Islet of Langerhans (tissue), 1 donor: ENCODE data around the gene SERBP1.
"Not testable (repeated sequence)": the region's sequence is repeated elsewhere in the genome, so short reads cannot be mapped to it uniquely, and the experiment has no call there.

ENCODE experiments used
- FAIRE-seq: peaks from one replicate; lab custom pipeline; 2011; peaks lifted over from hg19 to GRCh38; lab: Jason Lieb, UNC

The SERBP1 gene

DNA sequence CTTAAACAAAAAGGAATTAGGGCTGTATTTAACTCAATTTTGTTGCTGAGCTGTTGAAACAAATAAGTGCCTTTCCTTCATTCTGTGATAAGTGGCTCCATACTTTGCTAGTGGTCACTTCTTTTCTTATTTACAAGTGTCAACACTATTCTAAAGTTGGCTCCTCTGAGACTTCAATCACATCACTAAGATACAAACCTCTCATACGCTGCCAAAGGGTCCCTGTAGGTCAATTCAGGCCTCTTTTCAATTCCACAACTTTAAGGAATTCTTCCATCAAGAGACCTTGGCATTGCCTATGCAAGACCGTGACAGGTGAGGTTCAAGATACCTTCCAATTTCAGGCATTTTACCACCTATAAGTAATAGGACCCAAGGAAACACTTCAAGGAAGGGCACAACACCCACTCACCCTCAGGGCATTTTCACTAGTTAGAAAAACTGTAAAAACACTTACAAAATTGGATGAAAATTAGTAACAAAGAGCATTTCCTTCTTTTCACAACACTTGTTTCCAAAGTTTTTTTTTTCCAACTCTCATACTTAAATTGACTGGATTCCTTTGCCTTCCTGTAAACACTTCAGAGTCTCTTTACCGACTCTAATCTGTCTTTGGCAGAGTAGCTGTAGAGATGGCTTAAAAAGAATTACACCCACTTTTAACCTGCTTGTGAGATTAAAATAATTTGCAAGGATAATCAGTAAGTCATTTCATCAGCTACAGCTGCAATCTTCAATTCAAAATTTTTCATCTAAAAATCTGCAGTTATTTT, 24.5 kb downstream of the SERBP1 start:
- FAIRE-seq, result no peak

DNA sequence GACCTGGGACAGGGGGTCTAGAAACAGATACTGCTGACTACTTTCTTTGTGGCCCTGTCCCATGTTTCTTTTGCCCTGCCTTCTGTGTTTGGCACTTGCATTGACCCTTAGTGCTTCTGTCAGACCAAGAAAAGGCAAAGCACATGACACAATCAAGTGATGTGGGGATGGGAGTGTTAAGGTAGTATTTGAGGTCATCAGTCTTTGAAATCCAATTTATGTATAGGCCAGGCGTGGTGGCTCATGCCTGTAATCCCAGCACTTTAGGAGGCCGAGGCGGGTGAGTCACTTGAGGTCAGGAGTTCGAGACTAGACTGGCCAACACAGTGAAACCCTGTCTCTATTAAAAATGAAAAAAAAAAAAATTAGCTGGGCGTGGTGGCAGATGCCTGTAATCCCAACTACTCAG, 26.0 kb downstream of the SERBP1 start:
- no peak for FAIRE-seq

DNA sequence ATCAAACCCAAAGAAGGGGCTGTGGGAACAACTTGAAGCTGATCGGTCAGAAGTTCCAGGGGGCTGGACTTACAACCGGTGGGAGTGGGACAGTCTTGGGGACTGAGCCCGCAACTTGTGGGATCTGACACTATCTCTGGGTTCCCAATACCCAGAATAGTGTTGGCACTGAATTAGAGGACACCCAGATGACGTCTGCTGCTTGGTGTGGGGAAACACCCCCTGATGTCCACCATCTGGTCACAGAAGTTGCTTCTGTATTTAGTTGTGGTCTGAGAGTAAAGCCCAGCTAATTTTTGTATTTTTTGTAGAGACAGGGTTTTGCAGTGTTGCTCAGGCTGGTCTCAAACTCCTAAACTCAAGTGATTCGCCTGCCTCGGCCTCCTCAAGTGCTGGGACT, 28.8 kb downstream of the SERBP1 start:
- FAIRE-seq, result no peak

DNA sequence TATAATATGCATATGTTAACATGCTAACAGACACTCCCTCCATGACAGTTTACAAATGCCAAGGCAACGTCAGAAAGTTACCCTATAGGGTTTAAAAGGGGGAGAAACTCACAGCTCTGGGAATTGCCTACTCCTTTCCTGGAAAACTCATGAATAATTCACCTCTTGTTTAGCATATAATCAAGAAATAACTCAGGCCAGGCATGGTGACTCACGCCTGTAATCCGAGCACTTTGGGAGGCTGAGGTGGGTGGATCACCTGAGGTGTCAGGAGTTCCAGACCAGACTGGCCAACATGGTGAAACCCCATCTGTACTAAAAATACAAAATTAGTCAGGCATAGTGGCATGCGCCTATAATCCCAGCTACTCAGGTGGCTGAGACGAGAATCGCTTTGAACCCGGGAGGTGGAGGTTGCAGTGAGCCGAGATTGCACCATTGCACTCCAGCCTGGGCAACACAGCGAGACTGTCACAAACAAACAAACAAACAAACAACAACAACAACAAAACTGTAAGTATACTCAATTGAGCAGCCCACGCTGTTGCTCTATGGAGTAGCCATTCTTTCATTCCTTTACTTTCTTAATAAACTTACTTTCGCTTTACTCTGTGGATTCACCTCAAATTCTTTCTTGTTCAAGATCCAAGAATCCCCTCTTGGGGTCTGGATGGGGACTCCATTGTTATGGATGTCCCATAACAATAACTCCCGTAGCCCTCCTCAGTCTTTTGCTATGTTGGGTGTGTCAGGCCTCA, 30.0 kb downstream of the SERBP1 start:
- not testable (repeated sequence) for FAIRE-seq

DNA sequence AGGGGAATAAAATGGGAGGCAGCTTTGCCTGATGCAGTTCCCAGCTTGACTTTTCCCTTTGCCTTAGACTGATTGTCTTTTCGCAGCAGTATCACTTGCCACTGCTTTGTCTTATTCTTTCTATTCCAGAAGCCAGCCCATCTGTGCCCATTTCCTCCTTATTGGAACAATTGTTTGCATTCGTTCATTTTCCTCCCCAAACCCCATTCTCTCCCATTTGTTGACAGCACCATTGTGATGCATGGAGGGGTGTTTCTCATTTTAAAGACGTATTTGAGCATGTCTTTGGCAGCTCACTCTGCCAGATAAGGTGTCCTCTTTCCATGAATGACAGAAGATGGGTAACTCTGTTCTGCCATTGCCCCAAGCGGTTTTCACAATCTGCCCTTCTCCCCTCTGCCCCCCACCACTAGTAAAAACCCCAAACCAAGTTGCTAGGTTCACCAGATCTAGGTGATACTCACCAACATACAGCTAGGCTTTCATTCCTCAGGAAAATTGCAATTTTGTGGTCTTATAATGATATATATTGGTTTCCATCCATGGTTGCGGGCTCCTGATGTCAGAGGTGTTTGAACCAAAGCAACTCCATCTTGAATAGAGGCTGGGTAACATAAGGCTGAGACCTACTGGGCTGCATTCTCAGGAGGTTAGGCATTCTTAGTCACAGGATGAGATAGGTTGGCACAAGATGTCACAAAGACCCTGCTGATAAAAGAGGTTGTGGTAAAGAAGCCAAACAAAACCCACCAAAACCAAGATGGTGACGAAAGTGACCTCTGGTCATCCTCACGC, 30.8 kb downstream of the SERBP1 start:
- FAIRE-seq, result no peak

DNA sequence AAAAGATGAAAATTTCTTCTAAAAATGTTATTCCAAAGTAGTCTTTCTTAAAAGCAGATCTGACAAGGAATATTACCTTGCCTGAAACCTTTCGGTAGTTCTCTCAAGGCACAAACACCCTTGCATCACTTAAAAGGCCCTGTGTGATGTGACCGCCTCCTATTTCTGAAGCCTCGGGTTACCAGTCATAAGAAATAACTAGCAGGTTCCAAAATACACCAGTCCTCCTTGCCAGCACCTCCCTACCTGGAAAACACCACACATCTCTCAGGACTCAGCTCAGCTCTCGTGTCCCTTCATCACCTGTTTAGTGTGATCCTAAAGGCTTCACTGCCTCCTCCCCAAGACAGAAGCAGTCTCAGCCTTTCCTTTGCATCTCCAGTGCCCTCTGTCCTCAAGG, 35.7 kb downstream of the SERBP1 start:
- FAIRE-seq, result no peak

DNA sequence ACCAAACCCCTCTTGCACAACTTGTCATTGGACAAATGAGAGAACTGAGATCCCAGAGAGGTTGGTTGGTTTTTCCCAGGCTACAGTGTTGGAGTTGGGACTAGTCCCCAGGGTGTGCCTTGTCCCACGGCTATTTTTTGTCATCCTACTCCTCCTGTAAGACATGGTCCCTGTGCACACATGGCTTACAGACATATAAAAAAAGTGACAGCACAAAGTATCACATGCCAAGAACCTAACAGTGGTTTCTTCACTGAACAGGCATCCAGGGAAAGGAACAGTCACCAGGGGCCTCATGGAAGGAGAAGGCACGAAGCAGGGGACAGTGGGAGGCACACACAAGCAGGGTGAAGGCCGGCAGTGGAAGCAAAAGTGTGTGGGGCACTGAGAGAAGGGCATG, 36.5 kb downstream of the SERBP1 start:
- no peak for FAIRE-seq

DNA sequence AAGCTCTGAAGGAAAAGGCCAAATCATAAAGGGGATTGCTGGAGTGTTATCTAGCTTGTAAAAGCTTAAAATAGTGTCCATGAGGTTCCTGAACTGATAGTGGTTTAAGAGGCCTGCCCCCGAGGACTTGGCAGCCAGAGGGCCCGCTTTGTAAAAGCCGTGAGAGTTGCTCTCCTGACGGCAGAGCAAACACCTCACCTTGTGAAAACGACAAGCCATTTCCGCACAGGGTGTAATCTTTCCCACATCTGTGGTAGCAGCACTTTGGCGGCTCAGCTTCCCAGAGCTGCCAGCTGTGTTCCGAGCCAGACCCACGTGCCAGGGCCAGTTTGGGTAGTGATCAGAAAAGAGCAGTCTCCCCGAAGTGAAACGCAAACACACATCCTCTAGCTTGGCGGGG, 37.0 kb downstream of the SERBP1 start:
- no peak for FAIRE-seq

DNA sequence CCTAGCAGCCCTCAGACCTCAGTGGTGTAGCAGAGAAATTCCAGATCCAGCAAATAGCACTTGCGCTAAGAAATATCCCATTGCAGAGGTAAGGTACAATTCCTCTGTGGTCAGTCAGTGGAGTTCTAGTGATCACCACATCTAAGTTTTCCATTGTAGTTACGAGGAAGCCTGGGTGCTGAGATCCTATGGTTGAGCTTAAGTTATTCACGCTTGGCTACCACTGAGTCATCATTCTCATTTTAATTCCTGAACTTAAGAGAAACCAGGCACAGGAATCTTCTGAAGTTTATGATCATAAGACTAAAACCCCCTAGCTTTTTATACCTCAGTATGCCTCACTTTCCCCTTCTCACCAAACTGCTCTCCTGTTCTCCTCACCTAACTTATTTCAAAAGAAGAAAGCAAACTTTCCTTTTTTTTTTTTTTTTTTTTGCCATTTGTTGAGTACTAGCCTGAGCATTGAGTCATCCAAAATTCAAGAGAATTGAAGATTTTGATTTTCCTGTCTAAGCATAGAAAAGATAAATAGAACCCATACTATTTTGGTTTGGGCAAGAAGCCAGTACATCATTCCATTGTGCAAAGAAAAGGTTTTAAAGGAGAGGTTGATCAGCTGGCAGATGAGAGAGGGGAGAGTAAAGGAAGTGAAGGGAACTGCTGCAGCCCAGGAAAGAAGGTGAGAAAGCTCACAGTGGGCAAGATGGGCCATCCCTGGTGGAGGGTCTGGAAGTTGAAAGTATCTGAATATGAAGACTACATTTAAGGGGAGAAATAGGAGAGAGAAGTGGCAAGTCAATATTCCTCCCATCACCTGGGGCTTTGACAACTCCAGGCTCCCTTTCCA, 39.9 kb downstream of the SERBP1 start:
- no peak for FAIRE-seq

DNA sequence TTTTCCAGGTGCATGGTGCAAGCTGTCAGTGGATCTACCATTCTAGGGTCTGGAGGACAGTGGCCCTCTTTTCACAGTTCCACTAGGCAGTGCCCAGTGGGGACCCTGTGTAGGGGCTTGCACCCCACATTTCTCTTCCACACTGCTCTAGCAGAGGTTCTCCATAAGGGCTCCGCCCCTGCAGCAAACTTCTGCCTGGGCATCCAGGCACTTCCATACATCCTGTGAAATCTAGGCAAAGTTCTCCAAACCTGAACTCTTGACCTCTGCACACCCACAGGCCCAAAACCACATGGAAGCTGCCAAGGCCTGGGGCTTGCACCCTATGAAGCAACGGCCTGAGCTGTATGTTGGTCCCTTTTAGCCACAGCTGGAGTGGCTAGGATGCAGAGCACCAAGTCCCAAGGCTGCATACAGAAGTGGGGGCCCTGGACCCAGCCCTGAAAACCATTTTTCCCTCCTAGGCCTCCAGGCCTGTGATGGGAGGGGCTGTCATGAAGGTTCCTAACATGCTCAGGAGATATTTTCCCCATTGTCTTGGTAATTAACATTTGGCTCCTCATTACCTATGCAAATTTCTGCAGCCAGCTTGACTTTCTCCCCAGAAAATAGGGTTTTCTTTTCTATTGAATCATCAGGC, 46.1 kb downstream of the SERBP1 start:
- FAIRE-seq, result no peak

DNA sequence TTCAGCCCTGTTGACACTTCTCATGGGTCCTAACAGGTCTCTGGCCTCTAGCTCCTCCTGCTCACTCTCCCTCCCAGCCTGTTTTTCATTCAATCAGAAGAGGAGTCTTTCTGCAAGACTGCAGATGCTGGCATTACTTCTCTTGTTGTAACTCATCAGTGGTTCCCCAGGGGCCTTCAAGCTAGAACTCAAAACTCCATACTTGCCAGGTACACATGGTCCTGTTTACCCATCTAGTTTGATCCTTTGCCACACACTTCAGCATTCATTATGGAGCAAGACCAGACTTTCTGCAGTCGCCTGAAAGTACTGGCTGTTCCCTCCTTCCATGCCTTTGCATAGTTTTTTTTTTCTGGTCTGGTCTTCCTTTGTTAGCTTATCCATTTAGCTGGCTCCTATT, 47.9 kb downstream of the SERBP1 start:
- FAIRE-seq, result no peak

DNA sequence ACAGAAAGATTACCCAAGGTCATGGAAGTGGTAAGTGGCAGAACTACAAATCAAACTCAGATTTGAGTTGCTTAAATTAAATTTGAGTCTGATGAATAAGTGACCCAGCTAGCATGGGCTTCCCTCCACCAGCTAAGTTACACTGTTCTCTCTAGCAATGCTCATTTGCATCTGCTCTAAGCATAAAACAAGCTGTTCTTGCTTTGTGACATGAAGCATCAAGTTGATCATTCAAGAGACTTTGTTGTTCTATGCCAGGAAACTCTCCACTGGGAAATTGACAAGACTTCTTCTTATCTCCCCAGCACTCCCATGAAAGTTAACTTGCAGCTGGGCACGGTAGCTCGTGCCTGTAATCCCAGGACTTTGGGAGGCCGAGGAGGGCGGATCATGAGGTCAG, 49.0 kb downstream of the SERBP1 start:
- FAIRE-seq, result no peak

DNA sequence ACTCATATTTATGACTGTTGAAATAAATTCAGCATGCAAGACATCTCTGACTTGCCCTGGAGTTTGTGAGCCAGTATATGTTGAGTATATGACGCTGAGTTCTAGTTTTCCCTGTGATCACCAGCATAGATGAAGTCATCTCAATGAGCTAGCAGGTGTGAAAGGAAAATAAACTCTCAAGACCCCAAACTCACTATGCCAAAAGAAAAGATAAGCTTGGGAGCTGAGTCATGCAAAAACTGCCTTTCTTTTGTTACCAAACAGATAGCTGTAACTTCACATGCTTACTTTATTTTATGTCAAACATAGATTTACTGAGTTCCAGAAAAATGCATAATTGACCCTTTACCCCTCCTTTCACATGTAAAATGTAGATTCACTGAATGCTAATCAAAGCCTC, 52.9 kb downstream of the SERBP1 start:
- FAIRE-seq, result no peak

DNA sequence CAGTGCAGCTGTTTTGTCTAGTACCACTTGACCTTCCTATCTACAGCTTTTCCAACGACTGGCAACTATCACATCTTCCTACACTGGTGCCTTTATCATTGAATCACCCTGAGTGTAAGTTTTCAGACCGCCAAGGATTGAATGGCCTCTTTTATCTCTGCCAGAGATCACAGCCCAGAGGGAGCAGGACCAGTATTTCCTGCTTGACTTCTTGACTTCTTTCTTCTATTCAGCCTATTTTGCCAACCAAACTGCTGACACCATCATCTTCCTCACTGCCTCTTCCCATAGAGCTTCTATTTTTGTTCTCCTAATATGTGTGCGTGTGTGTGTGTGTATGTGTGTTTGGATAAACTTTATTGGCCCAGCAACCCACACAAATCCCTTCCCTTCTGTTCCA, 53.8 kb downstream of the SERBP1 start:
- no peak for FAIRE-seq

DNA sequence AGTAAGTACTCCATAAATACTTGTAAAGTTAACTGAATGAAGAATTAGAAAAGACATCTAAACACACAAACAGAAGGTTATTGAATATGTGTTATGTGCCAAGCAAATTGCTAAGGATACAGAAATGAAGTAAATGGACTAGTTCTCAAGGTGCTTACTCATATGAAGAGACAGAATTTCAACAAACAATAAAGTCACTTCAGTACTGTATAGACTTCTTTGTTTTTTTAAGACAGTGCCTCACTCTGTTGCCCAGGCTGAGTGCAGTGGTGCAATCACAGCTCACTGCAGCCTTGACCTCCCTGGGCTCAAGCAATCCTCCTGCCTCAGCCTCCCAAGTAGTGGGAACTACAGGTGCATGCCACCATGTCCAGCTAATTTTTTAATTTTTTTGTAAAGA, 57.3 kb downstream of the SERBP1 start:
- FAIRE-seq, result no peak

DNA sequence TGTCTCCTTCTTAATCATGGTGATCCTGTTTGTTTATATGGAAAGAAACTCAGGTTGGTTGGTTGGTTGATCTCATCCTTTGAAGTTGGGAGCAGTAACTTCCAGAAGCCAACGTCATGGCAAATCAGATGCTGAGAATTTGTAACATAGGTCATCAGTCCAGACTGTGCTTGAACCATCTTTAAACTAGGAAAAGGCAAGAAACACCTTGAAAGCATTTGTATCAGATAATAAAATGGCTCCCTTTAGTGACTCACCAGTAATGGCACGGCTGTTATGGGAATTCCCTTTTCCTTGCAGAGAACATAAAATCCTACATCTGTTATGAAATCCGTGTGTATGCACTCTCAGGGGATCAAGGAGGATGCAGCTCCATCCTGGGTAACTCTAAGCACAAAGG, 58.1 kb downstream of the SERBP1 start:
- no peak for FAIRE-seq

DNA sequence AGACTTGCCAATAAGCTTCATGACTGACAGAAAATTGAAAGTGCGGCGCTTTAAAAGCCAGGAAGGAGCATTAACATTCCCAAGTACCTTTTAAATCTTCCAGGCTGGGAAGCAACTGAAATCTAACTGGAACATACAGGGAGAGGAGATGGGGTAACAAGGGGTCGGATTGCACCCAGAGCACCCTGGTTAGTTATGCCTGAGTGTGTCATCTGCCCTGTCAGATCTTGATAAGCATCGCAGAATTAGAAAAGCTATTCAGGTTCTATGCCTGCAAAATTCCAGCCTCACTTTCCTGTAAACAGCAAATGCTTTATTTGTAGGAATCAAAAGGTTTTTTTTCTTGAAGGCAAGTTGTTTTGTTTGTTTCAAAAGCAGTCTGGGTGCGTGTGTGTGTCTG, 58.5 kb downstream of the SERBP1 start:
- no peak for FAIRE-seq

DNA sequence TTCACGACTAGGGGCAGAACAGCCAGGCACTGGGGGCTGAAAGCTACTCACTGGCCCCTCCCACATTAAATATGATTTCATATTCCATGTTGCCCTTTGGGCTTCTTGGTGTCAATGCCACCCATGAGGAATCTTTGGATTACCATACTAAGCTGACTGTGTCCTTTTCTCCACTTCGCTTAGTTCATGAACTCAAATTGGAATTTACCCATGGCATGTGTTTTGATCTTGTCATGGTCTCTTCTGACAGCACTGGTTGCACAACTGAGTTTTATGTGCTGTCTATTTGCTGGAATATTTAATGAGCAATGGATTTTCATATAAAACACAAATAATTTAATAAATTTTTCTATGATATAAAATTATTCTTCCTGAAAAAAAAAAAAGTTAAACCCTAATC, 59.2 kb downstream of the SERBP1 start:
- no peak for FAIRE-seq

DNA sequence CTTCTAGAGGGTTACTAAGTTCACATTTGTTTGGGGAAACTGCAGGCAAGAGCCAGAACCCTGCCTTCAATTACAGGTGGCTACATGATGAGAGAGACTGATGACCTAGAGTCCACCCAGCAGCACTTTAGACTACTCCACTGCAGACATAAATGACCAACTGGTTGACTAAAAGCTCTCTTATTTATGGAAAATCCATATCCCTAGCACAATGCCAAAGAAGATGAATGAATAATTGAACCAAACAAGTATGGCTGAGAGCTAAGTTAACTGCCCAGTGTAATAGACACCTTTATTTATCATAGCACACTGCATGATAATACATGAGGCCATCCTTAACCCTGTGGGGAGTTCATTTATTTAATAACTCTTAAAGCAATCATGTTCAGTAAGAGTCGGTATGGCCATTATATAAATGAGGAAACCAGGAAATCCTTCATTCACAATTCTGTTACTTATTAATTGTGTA, 62.1 kb downstream of the SERBP1 start:
- FAIRE-seq, result no peak

DNA sequence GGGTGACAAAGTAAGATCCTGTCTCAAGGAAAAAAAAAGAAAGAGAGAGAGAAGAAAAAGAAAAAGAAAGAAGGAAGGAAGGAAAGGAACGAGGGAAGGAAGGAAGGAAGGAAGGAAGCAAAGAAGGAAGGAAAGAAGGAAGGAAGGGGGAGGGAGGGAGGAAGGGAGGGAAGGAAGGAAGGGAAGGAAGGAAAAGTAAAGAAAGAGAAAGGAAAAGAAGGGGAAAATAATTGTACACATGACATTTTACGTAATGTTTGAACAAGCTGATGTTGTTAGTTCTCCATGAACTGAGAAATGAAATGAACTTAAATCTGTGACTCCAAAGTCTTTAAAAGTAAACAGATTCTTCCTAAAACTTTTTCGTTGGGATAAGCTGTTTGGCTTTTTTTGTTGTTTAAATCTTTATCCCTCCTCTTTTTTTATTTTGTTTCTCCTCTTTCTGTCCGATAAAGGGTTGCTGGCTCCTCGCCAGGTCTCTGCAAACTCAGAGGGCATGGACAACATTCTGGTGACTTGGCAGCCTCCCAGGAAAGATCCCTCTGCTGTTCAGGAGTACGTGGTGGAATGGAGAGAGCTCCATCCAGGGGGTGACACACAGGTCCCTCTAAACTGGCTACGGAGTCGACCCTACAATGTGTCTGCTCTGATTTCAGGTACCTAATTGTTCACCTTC, 62.7 kb downstream of the SERBP1 start:
- no peak for FAIRE-seq

DNA sequence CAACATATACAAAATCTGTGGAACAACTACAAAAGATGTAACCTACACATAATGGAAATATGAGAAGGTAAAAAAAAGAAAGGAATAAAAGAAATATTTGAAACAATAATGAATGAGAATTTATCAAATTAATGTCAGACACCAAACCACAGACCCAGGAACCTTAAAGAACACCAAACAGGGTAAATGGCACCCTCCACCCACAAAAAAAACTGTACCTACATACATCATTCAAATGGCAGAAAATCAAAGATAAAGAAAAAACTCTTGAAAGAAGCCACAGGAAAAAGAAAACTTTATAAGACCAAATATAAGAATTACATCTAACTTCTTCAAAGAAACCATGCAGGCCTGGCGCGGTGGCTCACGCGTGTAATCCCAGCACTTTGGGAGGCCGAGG, 68.6 kb downstream of the SERBP1 start:
- FAIRE-seq, result no peak
